Prostate gland (tissue), 2 donors: ENCODE results near the gene SNAPC4. TPM values are rescaled to one million over a fixed set of nuclear protein-coding genes. Genes with fewer than 3 reads are reported as not detected.

Experiments used
- DNase-seq: peaks from one replicate; pipeline ENCODE4 v3.0.0-alpha.2; 2019; ENCODE audit warnings: low spot score
- H3K27ac ChIP-seq, 2 donors: fragments of 200-600 bp; sonication (generic); 2 replicates each; pipeline ENCODE4 v1.5.1; 2017 to 2019
- H3K27me3 ChIP-seq: fragments of 200-600 bp; sonication (generic); replicated peaks from 2 replicates; pipeline ENCODE4 v1.5.1; 2019; ENCODE audit not compliant: insufficient read depth
- H3K36me3 ChIP-seq, 2 donors: fragments of 200-600 bp; sonication (generic); 1 replicate in 1 of 2; 2 replicates in 1 of 2; pipeline versions ENCODE4 v1.5.1 to v1.8.1; 2017 to 2019
- H3K4me1 ChIP-seq: fragments of 200-600 bp; sonication (generic); replicated peaks from 2 replicates; pipeline ENCODE4 v1.5.1; 2019
- H3K4me3 ChIP-seq, 2 donors: fragments of 200-600 bp; sonication (generic); 2 replicates each; pipeline ENCODE4 v1.5.1; 2017 to 2019
- H3K9me3 ChIP-seq: fragments of 200-600 bp; sonication (generic); 2 replicates; pipeline ENCODE4 v1.5.1; 2017
- CTCF ChIP-seq, 4 experiments: fragments of 200-600 bp in 2 of 4; fragments of 450-650 bp in 2 of 4; sonication (generic) in 2 of 4; IDR thresholded peaks; 1 replicate in 3 of 4; 2 replicates in 1 of 4; pipeline ENCODE4 v1.5.1; 2016 to 2019; ENCODE audit warnings: antibody characterized with exemption in 4 of 4, mild to moderate bottlenecking in 2 of 4, moderate library complexity in 2 of 4
- POLR2A ChIP-seq: fragments of 450-650 bp; IDR thresholded peaks from one replicate; pipeline ENCODE4 v1.6.1; 2016; ENCODE audit warnings: antibody characterized with exemption, mild to moderate bottlenecking
- POLR2AphosphoS5 ChIP-seq: sonication (generic); formaldehyde crosslinking; IDR thresholded peaks from one replicate; pipeline ENCODE4 v1.6.1; 2017; ENCODE audit warnings: antibody characterized with exemption
- WGBS: methylation state at CpG from one replicate; pipeline ENCODE4 v1.1.5; 2018; 5-methylcytosine and 5-hydroxymethylcytosine counted together
- intact Hi-C: fragments of 100-400 bp; cut with DNase I; formaldehyde crosslinking; loops from one replicate; pipeline ENCODE4 v1.14.2; 2022
- total RNA-seq, 2 donors: library from RNA; depleted of rRNA; stranded (reverse); fragments of >200 nt; gene quantifications; one replicate each; pipeline ENCODE4 v1.1.0, GENCODE V29; 2016

The SNAPC4 gene
- total RNA-seq, 2 donors from 2014 or later: 8.6 to 22.2 TPM

DNA sequence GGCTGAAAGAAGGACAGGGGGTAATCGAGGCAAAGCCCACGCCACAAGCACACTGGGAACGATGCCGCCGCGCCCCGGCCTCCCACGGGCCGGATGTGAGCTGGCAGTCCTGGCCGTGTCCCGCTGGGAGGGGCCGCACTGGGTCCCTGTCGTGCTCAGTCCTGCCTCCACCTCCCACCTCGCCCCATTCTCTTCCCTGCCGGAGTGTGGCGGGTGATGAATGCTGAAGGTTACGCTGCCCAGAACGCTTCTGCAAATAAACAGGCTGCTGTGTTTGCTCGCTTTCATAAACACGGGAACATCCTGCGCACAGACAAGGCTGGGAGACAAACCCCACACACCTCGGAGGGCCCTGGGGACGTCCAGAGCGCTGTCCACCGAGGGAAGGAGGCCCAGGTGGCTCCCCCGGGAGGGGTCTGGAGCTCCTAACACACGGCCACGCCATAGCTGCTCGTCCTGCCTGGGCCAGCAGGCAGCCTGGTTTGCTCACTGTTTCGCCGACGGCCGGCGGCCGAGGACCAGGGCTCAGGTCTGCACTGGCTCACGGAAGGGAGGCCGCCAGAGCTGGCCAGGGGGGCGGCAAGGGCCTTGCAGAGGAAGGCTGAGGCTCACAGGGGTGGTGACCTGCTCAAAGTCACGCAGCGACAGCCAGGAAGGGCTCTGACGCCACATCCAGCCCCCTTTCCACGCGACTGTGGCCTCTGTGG lies 38.8 kb downstream of the SNAPC4 start:
- H3K4me3 ChIP-seq: no peak overlapping the region
- H3K4me1 ChIP-seq: no peaks in the 10 kb centered on the region
- no peak for TF ChIP-seq POLR2AphosphoS5
- no peak for TF ChIP-seq POLR2A
- no peak for TF ChIP-seq CTCF (IDR thresholded peaks at IDR 0.05)
- no peaks in the 10 kb centered on the region for H3K9me3 ChIP-seq
- DNase-seq: no peak
- H3K27ac ChIP-seq: peak overlapping the region; percentile 22 to 50
- no peaks in the 10 kb centered on the region for H3K27me3 ChIP-seq
- no peaks in the 10 kb centered on the region for H3K36me3 ChIP-seq
- intact Hi-C loops: no loop called here
- WGBS: 61% methylated on average over 35 of the region's 43 CpGs

GRCh38 chr9:136359774-136360718 lies 39.9 kb downstream of the SNAPC4 start:
- TF ChIP-seq POLR2A (no peak), POLR2AphosphoS5 (no peak), CTCF (IDR thresholded peaks at IDR 0.05) (no peak)
- Histone ChIP-seq H3K27me3 (no peaks in the 10 kb centered on the region), H3K27ac (peak overlapping the region in 1 of 2 donors; percentile 22), H3K4me1 (no peaks in the 10 kb centered on the region), H3K4me3 (no peak overlapping the region), H3K36me3 (no peaks in the 10 kb centered on the region), H3K9me3 (no peaks in the 10 kb centered on the region)
- intact Hi-C loops: no loop called here
- 74% methylated on average over 34 of the region's 38 CpGs for WGBS
- no peak for DNase-seq

DNA sequence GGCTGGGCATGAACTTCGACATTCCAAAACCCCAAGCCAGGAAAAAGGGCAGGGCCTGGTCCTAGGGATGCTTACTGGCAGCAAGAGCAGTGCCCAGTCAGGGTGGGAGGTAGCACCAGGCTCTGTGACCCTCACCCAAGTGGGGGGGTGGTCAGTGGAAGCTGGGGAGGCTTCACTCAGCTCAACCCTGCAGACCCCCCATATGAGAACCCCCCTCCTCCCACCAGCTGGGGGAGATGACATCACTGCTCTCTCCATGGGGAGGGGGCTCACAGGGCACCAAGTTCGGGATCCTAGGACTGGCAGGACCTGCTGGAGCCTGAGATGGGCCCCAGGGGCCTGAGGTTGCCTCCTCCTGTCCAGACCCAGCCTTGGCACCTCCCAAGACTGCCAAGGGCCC lies 41.1 kb downstream of the SNAPC4 start:
- no peak for DNase-seq
- intact Hi-C loops: no loop called here
- TF ChIP-seq POLR2AphosphoS5 (no peak), CTCF (IDR thresholded peaks at IDR 0.05) (no peak), POLR2A (no peak)
- 65% methylated on average over 2 of the region's 2 CpGs for WGBS
- H3K4me1 ChIP-seq: no peaks in the 10 kb centered on the region
- no peaks in the 10 kb centered on the region for H3K36me3 ChIP-seq
- no peak overlapping the region for H3K27ac ChIP-seq
- no peak overlapping the region for H3K4me3 ChIP-seq
- H3K27me3 ChIP-seq: no peaks in the 10 kb centered on the region
- no peaks in the 10 kb centered on the region for H3K9me3 ChIP-seq

DNA sequence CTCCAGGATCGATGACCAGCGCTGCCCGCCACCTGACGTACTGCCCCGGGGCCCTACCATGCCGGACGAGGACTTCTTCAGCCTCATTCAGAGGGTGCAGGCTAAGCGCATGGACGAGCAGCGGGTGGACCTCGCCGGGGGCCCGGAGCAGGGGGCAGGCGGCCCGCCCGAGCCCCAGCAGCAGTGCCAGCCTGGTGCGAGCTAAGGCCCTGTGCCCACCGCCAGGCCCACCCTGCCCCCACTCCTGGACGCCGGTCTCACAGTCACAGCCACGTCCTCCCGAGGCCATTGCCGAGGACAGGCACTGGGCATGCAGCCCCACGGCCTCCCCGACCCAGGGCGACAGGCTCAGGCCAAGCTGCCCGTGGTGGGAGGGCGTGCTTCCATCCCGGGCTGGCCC lies 42.0 kb downstream of the SNAPC4 start:
- intact Hi-C loops: no loop called here
- no peaks in the 10 kb centered on the region for H3K4me1 ChIP-seq
- H3K4me3 ChIP-seq: no peak overlapping the region
- no peaks in the 10 kb centered on the region for H3K27me3 ChIP-seq
- TF ChIP-seq POLR2A: no peak
- no peak for TF ChIP-seq CTCF (IDR thresholded peaks at IDR 0.05)
- no peak for TF ChIP-seq POLR2AphosphoS5
- no peak overlapping the region for H3K27ac ChIP-seq
- 90% methylated on average over 23 of the region's 29 CpGs for WGBS
- DNase-seq: no peak
- H3K36me3 ChIP-seq: no peaks in the 10 kb centered on the region
- H3K9me3 ChIP-seq: no peaks in the 10 kb centered on the region
